Ramos (cell line): Measurements from ENCODE around the gene PIP4K2A.

Experiments used
- in situ Hi-C: fragments of 300-500 bp; cut with MboI; formaldehyde crosslinking; loops from one replicate; pipeline ENCODE4 v1.14.3; 2022; ENCODE audit warnings: low sequenced_read_pairs; ENCODE audit not compliant: unreplicated experiment

The PIP4K2A gene

GRCh38 chr10:22672319-22673090 lies 41.9 kb downstream of the PIP4K2A start:
- in situ Hi-C loops = no loop called here

- in situ Hi-C loops = no loop called here
Measured at GRCh38 chr10:22670788-22671187, 43.6 kb downstream of the PIP4K2A start.

GRCh38 chr10:22669163-22669711 lies 45.1 kb downstream of the PIP4K2A start:
- in situ Hi-C loops = no loop called here

- in situ Hi-C loops = no loop called here
Measured at GRCh38 chr10:22667093-22667480, 47.3 kb downstream of the PIP4K2A start.

- in situ Hi-C loops = no loop called here
Measured at GRCh38 chr10:22666287-22667092, 47.9 kb downstream of the PIP4K2A start.

- in situ Hi-C loops = no loop called here
Measured at GRCh38 chr10:22665329-22665728, 49.0 kb downstream of the PIP4K2A start.

- in situ Hi-C loops = no loop called here
Measured at GRCh38 chr10:22662733-22663330, 51.5 kb downstream of the PIP4K2A start.

GRCh38 chr10:22659866-22660265 lies 54.5 kb downstream of the PIP4K2A start:
- in situ Hi-C loops = no loop called here

GRCh38 chr10:22658745-22659410 lies 55.5 kb downstream of the PIP4K2A start:
- in situ Hi-C loops = no loop called here

GRCh38 chr10:22657566-22658225 lies 56.7 kb downstream of the PIP4K2A start:
- in situ Hi-C loops = no loop called here

- in situ Hi-C loops = no loop called here
Measured at GRCh38 chr10:22657024-22657423, 57.4 kb downstream of the PIP4K2A start.

GRCh38 chr10:22656036-22656435 lies 58.3 kb downstream of the PIP4K2A start:
- in situ Hi-C loops = no loop called here

GRCh38 chr10:22655312-22655981 lies 58.9 kb downstream of the PIP4K2A start:
- in situ Hi-C loops = no loop called here

- in situ Hi-C loops = no loop called here
Measured at GRCh38 chr10:22652988-22653481, 61.3 kb downstream of the PIP4K2A start.

- in situ Hi-C loops = no loop called here
Measured at GRCh38 chr10:22651276-22651980, 63.0 kb downstream of the PIP4K2A start.

GRCh38 chr10:22649994-22650393 lies 64.4 kb downstream of the PIP4K2A start:
- in situ Hi-C loops = no loop called here

GRCh38 chr10:22649390-22649841 lies 65.0 kb downstream of the PIP4K2A start:
- in situ Hi-C loops = no loop called here

- in situ Hi-C loops = no loop called here
Measured at GRCh38 chr10:22648547-22648961, 65.8 kb downstream of the PIP4K2A start.
